ACHN (cell line): Measurements from ENCODE around the gene ACTG1.
"Not testable (repeated sequence)": the region's sequence is repeated elsewhere in the genome, so short reads cannot be mapped to it uniquely, and the experiment has no call there.

Source experiments
- DNase-seq: peaks from one replicate; pipeline ENCODE4 v3.0.0-alpha.2; 2015
- in situ Hi-C: cut with HindIII; loops from 2 replicates; pipeline ENCODE4 v1.10.0; 2017; ENCODE audit warnings: low sequenced_read_pairs, low pct_ligation_motif_present, low pct_unique_long_range_greater_than_20kb

Gene ACTG1

DNA sequence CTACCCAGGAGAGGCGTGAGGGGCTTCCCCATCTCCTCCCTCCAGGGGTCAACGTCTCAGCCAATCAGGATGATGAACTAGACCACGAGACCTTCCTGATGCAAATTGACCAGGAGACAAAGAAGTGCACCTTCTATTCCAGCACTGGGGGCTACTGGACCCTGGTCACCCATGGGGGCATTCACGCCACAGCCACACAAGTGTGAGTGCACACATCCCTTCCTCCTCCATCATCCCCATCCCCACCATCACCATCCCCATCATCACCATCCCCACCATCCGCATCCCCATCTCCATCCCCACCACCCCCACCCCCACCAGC, 22.4 kb upstream of the ACTG1 start:
- DNase-seq: no peak
- in situ Hi-C loops: no loop called here

- DNase-seq: peak; percentile 29
- in situ Hi-C loops: no loop called here
Observed at GRCh38 chr17:81534157-81535006, 21.8 kb upstream of the ACTG1 start.

DNA sequence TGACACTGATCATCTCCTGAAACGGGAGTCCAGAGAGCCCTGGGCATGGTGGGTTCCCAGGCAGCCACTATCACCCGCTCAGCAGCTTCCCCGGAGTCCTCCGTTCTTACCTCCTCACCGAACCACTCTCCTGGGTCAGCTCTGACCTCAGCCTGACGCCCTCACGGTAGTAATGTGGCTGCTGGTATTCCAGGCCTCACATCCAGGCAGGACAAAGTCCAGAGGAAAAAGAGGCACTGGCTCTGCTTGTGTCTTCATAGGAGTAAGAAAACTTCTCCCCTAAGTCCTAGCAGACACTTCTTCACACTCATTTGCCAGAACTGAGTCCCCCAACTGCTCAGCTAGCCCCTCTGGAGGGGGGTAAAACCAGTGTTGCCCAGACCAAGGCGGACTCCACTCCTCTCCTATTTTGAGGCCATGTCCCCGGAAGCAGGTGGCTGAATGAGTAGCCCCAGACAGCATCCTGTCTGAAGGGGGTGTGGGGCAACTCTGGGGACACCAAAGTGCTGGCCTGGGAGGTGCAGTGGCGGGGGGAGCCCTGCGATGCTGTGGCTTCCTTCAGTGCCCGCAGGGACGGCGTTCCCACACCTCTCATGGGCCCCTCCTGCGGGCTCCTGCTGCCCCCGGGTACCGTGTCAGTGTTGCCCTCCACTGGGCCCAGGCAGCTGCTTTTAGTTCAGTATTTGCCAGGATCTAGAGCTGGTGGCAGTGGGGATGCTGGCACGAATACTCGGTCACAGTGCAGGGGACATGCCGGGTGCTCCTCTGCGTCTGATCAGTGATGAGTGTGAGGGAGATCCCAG, 20.9 kb upstream of the ACTG1 start:
- in situ Hi-C loops: no loop called here

GRCh38 chr17:81532490-81533287, 20.1 kb upstream of the ACTG1 start:
- no peak for DNase-seq
- in situ Hi-C loops: no loop called here

More for the DNA sequence above, 20.9 kb upstream of the ACTG1 start:
- DNase-seq: no peak

- in situ Hi-C loops, DNase-seq: not testable (repeated sequence)
Observed at GRCh38 chr17:81531998-81532404, 19.4 kb upstream of the ACTG1 start.

GRCh38 chr17:81531013-81531412, 18.4 kb upstream of the ACTG1 start:
- in situ Hi-C loops: not testable (repeated sequence)

DNA sequence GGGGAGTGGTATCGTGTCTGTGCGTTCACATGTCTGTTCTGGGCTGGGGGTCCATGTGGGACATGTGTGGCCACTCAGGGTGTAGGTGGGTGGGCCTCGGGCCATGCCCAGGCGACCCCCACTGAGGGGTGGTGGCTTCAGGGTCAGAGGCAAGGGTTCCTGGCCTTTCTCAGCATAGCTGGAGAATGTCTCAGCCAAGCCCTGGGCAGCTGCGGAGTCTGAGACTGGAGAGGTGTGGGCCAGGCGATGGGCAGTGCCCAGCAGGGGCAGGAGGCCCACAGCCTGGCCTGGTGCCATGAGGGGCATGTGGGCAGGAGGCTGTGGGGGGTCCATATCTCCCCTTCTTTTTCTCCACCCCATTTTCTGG, 16.8 kb upstream of the ACTG1 start:
- in situ Hi-C loops: no loop called here

More at GRCh38 chr17:81531013-81531412, 18.4 kb upstream of the ACTG1 start:
- not testable (repeated sequence) for DNase-seq

GRCh38 chr17:81528651-81529436, 16.2 kb upstream of the ACTG1 start:
- in situ Hi-C loops: no loop called here
- no peak for DNase-seq

More for the DNA sequence above, 16.8 kb upstream of the ACTG1 start:
- no peak for DNase-seq

DNA sequence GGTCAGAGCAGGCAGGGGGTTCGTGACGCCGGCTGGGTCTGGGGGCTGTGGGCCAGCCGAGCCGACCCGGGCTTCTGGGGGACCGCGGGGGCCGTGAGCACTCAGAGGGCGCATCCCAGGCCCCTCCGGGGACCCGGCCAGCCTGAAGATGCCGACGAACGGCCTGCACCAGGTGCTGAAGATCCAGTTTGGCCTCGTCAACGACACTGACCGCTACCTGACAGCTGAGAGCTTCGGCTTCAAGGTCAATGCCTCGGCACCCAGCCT, 15.7 kb upstream of the ACTG1 start:
- no peak for DNase-seq
- in situ Hi-C loops: no loop called here

DNA sequence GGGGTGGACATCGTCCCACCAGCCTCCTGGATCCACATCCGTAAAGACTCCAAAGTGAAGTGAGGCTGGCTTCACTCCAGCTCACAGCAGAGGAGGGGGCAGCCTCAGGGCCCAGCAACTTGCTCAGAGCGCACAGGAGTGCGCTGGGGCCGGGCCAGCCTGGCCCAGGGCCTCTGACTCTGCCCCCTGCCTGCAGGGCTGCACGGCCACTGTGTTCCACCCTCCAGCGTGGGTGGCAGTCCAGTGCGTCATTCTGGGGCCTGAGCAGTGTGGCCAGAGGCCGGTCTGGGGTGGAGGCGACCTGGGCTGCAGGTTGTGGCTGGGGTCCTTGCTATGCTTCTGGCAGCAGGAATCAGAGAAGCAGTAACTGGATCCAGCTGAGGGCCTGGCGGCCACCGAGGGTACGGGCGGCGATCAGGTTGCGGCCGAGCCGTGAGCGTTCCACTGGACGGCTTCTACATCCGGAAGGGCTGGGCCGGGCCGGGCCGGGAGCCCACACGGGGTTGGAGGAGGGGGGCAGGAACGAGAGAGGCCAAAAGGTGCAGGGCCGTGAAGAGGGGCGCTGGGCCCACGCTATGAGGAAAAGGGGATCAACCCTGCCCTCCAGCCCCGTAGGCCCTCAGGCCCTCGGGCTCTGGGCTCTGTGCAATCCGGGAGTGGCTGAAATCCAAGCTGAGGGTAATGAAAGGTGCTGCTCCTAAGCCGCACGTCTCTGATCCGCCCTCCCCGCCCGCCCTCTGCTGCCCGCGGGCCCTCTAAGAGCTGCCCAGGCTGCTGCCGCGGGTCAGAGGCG, 15.2 kb upstream of the ACTG1 start, which contains the start of gene FSCN2:
Gene FSCN2 (plus strand): TSS at position 787 of the 793 bp plus-strand sequence. CDS start 155 bp downstream, outside the sequence.
- in situ Hi-C loops: no loop called here
- no peak for DNase-seq

DNA sequence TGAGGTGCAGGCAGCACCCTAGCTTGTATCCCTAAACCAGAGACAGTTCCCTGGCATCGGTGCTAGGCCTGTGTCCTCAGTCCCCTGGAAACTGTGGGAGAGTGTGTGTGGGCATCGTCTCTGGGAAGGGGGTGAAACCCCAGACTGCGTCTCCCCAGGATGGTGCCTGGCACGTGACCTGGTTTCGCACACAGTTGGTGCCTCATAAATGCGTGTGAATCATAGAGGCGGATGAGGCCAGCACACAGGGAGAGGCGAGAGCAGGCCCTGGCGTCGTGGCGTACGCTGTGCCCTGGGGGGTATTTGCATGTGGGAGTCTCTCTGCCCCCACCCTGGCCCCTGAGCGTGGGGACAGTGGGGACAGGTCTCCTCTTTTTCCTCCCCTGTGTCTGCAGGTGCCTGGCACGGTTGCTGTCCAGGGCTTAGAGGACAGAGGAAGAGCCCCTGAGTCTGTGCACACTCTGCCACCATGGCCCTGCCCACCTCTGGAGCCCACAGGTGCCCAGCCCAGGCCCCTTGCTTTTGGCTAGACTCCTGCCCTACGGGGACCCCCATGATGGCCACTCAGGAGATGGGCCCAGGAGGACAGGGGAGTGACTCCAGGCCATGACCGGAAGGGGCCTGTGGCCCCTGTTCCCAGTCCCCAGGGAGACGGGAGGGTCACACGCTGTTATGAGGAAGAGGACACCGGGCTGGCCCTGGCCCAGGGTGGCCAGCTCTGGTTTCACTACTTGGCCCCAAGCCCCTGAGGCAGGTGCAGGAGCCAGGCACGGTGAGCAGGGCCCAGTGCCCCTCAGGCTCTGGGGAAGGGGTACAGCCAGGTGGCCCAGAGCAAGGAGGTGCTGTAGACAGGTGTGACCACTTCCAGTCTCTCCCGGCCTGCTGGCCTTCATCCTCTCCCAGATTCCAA, 14.3 kb upstream of the ACTG1 start:
- in situ Hi-C loops: no loop called here
- DNase-seq: no peak

- in situ Hi-C loops: no loop called here
- DNase-seq: no peak
Observed at GRCh38 chr17:81524865-81525159, 12.2 kb upstream of the ACTG1 start.

DNA sequence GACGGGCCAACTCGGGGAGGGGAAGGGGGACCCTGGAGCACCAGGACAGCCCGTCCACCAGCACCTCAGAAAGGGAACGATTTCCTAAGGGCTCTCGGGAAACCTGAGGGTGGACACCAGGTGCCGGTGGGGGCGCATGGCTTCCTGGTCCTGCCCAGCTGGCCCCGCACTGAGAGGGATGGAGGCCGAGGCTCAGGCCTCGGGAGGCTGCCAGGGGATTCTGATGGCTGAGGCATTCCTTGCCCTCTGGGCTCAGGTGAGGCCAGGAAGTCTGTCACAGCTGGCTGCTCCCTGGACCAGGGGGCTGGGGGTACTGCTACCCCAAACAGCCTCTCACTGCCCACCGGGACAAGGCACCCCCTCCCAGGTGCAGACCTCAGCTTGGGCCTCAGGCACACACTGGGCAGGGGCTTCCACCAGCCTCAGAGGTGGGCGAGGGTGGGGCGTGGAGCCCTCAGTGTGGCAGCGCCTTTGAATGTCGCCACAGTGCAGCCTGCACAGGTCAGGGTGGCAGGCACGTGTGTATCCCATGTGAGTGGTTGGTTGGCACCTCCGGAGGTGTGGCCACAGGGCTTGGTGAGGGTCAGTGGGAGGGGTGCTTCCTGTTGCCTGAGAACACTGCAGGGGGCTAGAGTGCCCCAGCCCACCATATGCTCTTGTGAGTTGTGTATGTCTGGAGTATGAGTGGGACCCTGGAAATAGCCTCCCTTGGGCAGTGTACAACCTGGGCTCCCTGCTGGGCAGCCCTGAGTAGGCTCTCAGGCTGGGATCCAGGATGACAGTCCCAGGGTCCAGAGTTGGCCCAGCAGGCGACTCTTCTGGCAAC, 11.7 kb upstream of the ACTG1 start:
- DNase-seq: no peak
- in situ Hi-C loops: no loop called here

GRCh38 chr17:81523402-81524038, 10.9 kb upstream of the ACTG1 start:
- DNase-seq: peak; percentile 59

DNA sequence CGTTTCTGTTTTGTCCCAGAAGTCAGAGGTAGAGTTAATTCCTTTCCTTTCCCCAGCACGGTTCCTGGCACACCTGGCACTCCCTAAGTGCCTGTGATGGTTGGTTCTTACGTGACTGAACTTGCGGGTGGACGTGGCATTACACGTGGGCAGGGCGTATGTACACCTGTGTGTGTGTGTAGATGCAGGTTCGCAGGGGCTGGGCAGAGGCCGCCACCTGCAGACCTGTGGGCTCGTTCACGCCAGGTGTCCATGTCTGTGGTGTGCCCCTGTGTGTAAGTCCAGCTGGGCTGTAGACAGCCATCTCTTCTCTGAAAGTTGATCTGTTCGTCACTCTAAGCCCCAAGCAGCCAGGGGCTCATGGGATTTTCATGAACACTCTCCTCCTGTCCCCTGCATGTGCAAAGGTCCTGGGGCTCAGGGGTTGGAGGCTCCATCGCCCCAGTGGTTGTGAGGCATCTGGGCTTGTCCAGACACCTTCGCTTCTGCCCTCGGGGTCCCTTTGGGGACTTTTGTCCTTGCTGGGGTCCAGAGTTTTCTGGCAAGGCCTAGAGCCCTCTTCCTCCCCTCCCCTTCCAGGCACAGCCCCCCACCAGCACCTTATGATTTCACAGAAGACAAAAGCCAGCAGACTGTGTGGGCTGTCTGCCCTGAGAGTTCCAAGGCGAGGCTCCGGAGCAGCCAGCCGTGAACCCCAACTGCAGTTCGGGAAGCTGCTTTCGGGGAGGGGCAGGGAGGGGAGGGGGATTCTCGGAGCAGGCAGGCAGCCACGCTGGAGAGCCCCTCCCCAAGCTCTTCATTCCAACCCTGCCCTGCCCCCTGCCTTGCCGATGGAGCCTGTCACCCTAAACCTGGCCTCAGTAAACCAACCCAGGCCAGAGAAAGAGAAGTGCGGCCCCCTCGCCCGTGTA, 10.1 kb upstream of the ACTG1 start:
- DNase-seq: peak; percentile 78

More at GRCh38 chr17:81523402-81524038, 10.9 kb upstream of the ACTG1 start:
- in situ Hi-C loops: no loop called here

More for the DNA sequence above, 10.1 kb upstream of the ACTG1 start:
- in situ Hi-C loops: no loop called here
